Upper lobe of left lung (tissue), 6 donors: ENCODE data around the gene HIKESHI. TPM values are rescaled to one million over a fixed set of nuclear protein-coding genes. Genes with fewer than 3 reads are reported as not detected.

ENCODE experiments used
- ATAC-seq, 2 donors: fragments of 200-7000 bp; cut with Tn5 transposase; one replicate each; pipeline ENCODE4 v1.9.1; 2022; ENCODE audit warnings: mild to moderate bottlenecking in 2 of 2, moderate library complexity in 2 of 2; ENCODE audit not compliant: low FRiP score in 2 of 2
- DNase-seq, 2 donors: peaks; one replicate each; pipeline ENCODE4 v3.0.0-alpha.2; 2019 to 2020
- H3K27ac ChIP-seq, 4 donors: fragments of 200-600 bp; sonication (generic); one replicate each; pipeline ENCODE4 v1.5.1; 2016 to 2019
- H3K27me3 ChIP-seq, 4 donors: fragments of 200-600 bp; sonication (generic); one replicate each; pipeline ENCODE4 v1.5.1; 2017 to 2019
- H3K36me3 ChIP-seq, 4 donors: fragments of 200-600 bp; sonication (generic); one replicate each; pipeline ENCODE4 v1.5.1; 2016 to 2019
- H3K4me1 ChIP-seq, 4 donors: fragments of 200-600 bp; sonication (generic); one replicate each; pipeline ENCODE4 v1.5.1; 2018 to 2019
- H3K4me3 ChIP-seq, 4 donors: fragments of 200-600 bp; sonication (generic); one replicate each; pipeline ENCODE4 v1.5.1; 2017 to 2019; ENCODE audit warnings: mild to moderate bottlenecking in 2 of 4, moderate library complexity in 1 of 4
- H3K9me3 ChIP-seq, 4 donors: fragments of 200-600 bp; sonication (generic); one replicate each; pipeline ENCODE4 v1.5.1; 2018 to 2019
- CTCF ChIP-seq, 6 experiments: fragments of 450-650 bp in 4 of 6; fragments of 200-600 bp in 2 of 6; sonication (generic) in 2 of 6; IDR thresholded peaks; one replicate each; pipeline ENCODE4 v1.5.1; 2016 to 2019; ENCODE audit warnings: antibody characterized with exemption in 6 of 6
- EP300 ChIP-seq, 4 donors: sonication (generic); formaldehyde crosslinking; IDR thresholded peaks; one replicate each; pipeline ENCODE4 v1.5.1; 2017; ENCODE audit warnings: antibody characterized with exemption in 4 of 4, control low read depth in 2 of 4
- POLR2A ChIP-seq, 4 donors: fragments of 450-650 bp; IDR thresholded peaks; one replicate each; pipeline ENCODE4 v1.5.1; 2016 to 2017; ENCODE audit warnings: antibody characterized with exemption in 4 of 4, mild to moderate bottlenecking in 2 of 4
- POLR2AphosphoS5 ChIP-seq, 2 donors: sonication (generic); formaldehyde crosslinking; IDR thresholded peaks; one replicate each; pipeline ENCODE4 v1.5.1; 2017; ENCODE audit warnings: antibody characterized with exemption in 2 of 2
- WGBS, 2 donors: methylation state at CpG; one replicate each; pipeline ENCODE4 v1.1.5; 2017 to 2018; 5-methylcytosine and 5-hydroxymethylcytosine counted together
- total RNA-seq, 6 donors: library from RNA; depleted of rRNA in 4 of 6; stranded (reverse); fragments of >200 nt in 4 of 6; gene quantifications; one replicate each; pipeline versions ENCODE4 v1.1.0 to v1.2.1, GENCODE V29; 2016 to 2021
- donor health status: DM: no; HTN: no; CAD: no; lungs with moderate emphysema.
- donor health status: DM: no; HTN: yes; CAD: no; lungs with severe emphysema.

Gene HIKESHI
- total RNA-seq, 6 donors from 2014 or later, result 7.7 to 31.9 (median 24.2) TPM

- no peaks in the 10 kb centered on the region for H3K27me3 ChIP-seq
- TF ChIP-seq POLR2AphosphoS5 (IDR thresholded peaks at IDR 0.05) (no peak), CTCF (IDR thresholded peaks at IDR 0.05) (no peak), EP300 (IDR thresholded peaks at IDR 0.05) (no peak), POLR2A (IDR thresholded peaks at IDR 0.05) (no peak)
- ATAC-seq (no peak), DNase-seq (no peak)
- no peaks in the 10 kb centered on the region for H3K36me3 ChIP-seq
- 83 to 91% methylated on average over 2 of the region's 2 CpGs for WGBS, 2 donors
- no peaks in the 10 kb centered on the region for H3K4me1 ChIP-seq
- H3K9me3 ChIP-seq, result no peaks in the 10 kb centered on the region
- H3K27ac ChIP-seq, result no peak overlapping the region
- H3K4me3 ChIP-seq, result no peak overlapping the region
Observed at GRCh38 chr11:86380295-86381059, 78.4 kb downstream of the HIKESHI start.

GRCh38 chr11:86383041-86383955 lies 81.3 kb downstream of the HIKESHI start:
- Histone ChIP-seq H3K4me3 (no peak overlapping the region), H3K4me1 (no peaks in the 10 kb centered on the region), H3K9me3 (no peaks in the 10 kb centered on the region), H3K27me3 (no peaks in the 10 kb centered on the region), H3K27ac (no peak overlapping the region), H3K36me3 (no peaks in the 10 kb centered on the region)
- ATAC-seq (no peak), DNase-seq (no peak)
- no peak for TF ChIP-seq EP300 (IDR thresholded peaks at IDR 0.05)
- no peak for TF ChIP-seq POLR2A (IDR thresholded peaks at IDR 0.05)
- no peak for TF ChIP-seq POLR2AphosphoS5 (IDR thresholded peaks at IDR 0.05)
- TF ChIP-seq CTCF (IDR thresholded peaks at IDR 0.05), result no peak
- 79 to 85% methylated on average over 5 of the region's 5 CpGs for WGBS, 2 donors

GRCh38 chr11:86386283-86386682 lies 84.2 kb downstream of the HIKESHI start:
- H3K4me1 ChIP-seq, result no peaks in the 10 kb centered on the region
- no peaks in the 10 kb centered on the region for H3K27me3 ChIP-seq
- no peak overlapping the region for H3K27ac ChIP-seq
- TF ChIP-seq POLR2AphosphoS5 (IDR thresholded peaks at IDR 0.05) (no peak), CTCF (IDR thresholded peaks at IDR 0.05) (no peak), EP300 (IDR thresholded peaks at IDR 0.05) (no peak), POLR2A (IDR thresholded peaks at IDR 0.05) (no peak)
- no peaks in the 10 kb centered on the region for H3K36me3 ChIP-seq
- 96 to 99% methylated on average over 2 of the region's 2 CpGs for WGBS, 2 donors
- ATAC-seq, result no peak
- no peak for DNase-seq
- H3K9me3 ChIP-seq, result no peaks in the 10 kb centered on the region
- H3K4me3 ChIP-seq, result no peak overlapping the region

- ATAC-seq (no peak), DNase-seq (no peak)
- Histone ChIP-seq H3K27ac (no peak overlapping the region), H3K27me3 (no peaks in the 10 kb centered on the region), H3K4me1 (no peaks in the 10 kb centered on the region), H3K9me3 (no peaks in the 10 kb centered on the region), H3K36me3 (no peaks in the 10 kb centered on the region), H3K4me3 (no peak overlapping the region)
- TF ChIP-seq POLR2AphosphoS5 (IDR thresholded peaks at IDR 0.05), result no peak
- TF ChIP-seq CTCF (IDR thresholded peaks at IDR 0.05), result no peak
- TF ChIP-seq EP300 (IDR thresholded peaks at IDR 0.05), result no peak
- no peak for TF ChIP-seq POLR2A (IDR thresholded peaks at IDR 0.05)
- 87 to 88% methylated on average over 2 of the region's 2 CpGs for WGBS, 2 donors
Observed at GRCh38 chr11:86386746-86387145, 84.7 kb downstream of the HIKESHI start.
